ENCODE measurements around the gene NOC2L.

GRCh38 chr1:963746-964525 lies 4.9 kb upstream of the NOC2L start:
- TF ChIP-seq TAF1 (IDR thresholded peaks at IDR 0.05; ENCODE audit: low read depth, low read length) (no peak), POLR2A (IDR thresholded peaks at IDR 0.05; ENCODE audit: low read depth, low read length) (no peak), POLR2AphosphoS5 (IDR thresholded peaks at IDR 0.05; ENCODE audit: low read depth, low read length) (no peak)
